Sigmoid colon (tissue), 4 donors: ENCODE measurements around the gene ARL8A.

ENCODE experiments used
- CTCF ChIP-seq, 4 experiments: fragments of 450-650 bp in 3 of 4; fragments of 200-600 bp in 1 of 4; IDR thresholded peaks; one replicate each; pipeline ENCODE4 v1.5.1; 2016 to 2019; ENCODE audit warnings: antibody characterized with exemption in 4 of 4, mild to moderate bottlenecking in 3 of 4, moderate library complexity in 2 of 4
- EP300 ChIP-seq, 4 donors: sonication (generic); formaldehyde crosslinking; IDR thresholded peaks; one replicate each; pipeline ENCODE4 v1.6.1; 2017; ENCODE audit warnings: antibody characterized with exemption in 4 of 4
- POLR2A ChIP-seq, 2 donors: fragments of 450-650 bp; IDR thresholded peaks; one replicate each; pipeline ENCODE4 v1.6.1; 2016; ENCODE audit warnings: antibody characterized with exemption in 2 of 2, mild to moderate bottlenecking in 2 of 2, moderate library complexity in 2 of 2

- TF ChIP-seq CTCF (IDR thresholded peaks at IDR 0.05) (no peak), POLR2A (IDR thresholded peaks at IDR 0.05) (no peak), EP300 (IDR thresholded peaks at IDR 0.05) (no peak)
Observed at GRCh38 chr1:202126426-202126825, 18.1 kb downstream of the ARL8A start.
